Epithelial cell of esophagus (primary cell): ENCODE data around the gene NCOA5.

Source experiments
- DNase-seq: peaks from one replicate; pipeline ENCODE4 v3.0.0; 2010; ENCODE audit warnings: low read depth
- H3K4me3 ChIP-seq: 2 replicates; pipeline ENCODE4 v1.5.1; 2011; ENCODE audit warnings: mild to moderate bottlenecking, low read length, control low read depth
- CTCF ChIP-seq: IDR thresholded peaks from 2 replicates; pipeline ENCODE4 v1.5.1; 2011; ENCODE audit warnings: low read depth, mild to moderate bottlenecking, low read length, control low read depth, inconsistent platforms; ENCODE audit not compliant: insufficient read depth; ENCODE audit errors: missing control alignments

Gene NCOA5

GRCh38 chr20:46056027-46056833 is 33.5 kb downstream of the NCOA5 start:
- no peak for DNase-seq

GRCh38 chr20:46055269-46055668 is 34.5 kb downstream of the NCOA5 start:
- DNase-seq: no peak
- no peak for TF ChIP-seq CTCF
- no peak overlapping the region for H3K4me3 ChIP-seq

More at GRCh38 chr20:46056027-46056833, 33.5 kb downstream of the NCOA5 start:
- H3K4me3 ChIP-seq: no peak overlapping the region
- no peak for TF ChIP-seq CTCF

DNA sequence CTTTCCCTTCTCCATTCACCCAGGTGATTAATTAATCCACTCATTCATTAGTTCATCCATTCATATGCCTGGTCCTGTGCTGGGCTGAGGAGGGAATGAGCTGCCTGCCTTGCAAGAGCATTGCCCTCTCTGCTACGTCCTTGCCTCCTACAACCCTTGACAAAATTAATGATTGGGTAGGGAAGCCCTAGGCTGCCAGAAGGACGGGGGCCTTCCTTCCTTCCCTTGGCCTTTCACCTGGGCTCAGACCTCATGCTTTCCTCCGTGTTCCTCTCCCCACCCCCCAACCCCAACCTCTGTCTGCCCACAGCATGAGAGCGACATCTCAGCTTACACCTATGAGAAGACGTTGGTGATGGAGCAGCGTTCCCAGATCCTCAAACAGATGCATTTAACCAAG is 35.2 kb downstream of the NCOA5 start:
- no peak for DNase-seq
- H3K4me3 ChIP-seq: no peak overlapping the region
- TF ChIP-seq CTCF: no peak

- DNase-seq: no peak
- TF ChIP-seq CTCF: no peak
- H3K4me3 ChIP-seq: no peak overlapping the region
Measured at GRCh38 chr20:46053416-46053815, 36.3 kb downstream of the NCOA5 start.

- no peak for TF ChIP-seq CTCF
- peak; percentile 45 for DNase-seq
- no peak overlapping the region for H3K4me3 ChIP-seq
Measured at GRCh38 chr20:46051556-46052308, 38.0 kb downstream of the NCOA5 start.

DNA sequence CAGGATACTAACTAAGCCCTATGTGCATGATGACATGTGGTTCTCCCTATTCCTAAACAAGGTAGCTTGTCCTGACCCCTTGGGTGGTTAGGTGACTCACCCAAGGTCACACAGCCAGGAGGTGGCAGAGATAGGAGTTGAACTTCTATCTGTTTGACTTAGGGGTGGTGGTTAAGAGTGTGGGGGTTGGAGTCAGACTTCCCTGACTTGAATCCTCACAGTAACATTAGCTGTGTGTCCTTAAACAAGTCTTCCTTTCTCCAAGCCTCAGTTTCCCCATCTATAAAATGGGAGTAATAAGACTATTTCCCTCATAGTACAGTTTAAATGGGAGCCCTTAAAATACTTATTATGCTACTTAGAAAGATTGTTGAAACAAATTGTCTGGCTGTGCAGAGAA is 38.9 kb downstream of the NCOA5 start:
- no peak overlapping the region for H3K4me3 ChIP-seq
- no peak for DNase-seq
- no peak for TF ChIP-seq CTCF
